ENCODE measurements around the gene DNAJC5.

The DNAJC5 gene

DNA sequence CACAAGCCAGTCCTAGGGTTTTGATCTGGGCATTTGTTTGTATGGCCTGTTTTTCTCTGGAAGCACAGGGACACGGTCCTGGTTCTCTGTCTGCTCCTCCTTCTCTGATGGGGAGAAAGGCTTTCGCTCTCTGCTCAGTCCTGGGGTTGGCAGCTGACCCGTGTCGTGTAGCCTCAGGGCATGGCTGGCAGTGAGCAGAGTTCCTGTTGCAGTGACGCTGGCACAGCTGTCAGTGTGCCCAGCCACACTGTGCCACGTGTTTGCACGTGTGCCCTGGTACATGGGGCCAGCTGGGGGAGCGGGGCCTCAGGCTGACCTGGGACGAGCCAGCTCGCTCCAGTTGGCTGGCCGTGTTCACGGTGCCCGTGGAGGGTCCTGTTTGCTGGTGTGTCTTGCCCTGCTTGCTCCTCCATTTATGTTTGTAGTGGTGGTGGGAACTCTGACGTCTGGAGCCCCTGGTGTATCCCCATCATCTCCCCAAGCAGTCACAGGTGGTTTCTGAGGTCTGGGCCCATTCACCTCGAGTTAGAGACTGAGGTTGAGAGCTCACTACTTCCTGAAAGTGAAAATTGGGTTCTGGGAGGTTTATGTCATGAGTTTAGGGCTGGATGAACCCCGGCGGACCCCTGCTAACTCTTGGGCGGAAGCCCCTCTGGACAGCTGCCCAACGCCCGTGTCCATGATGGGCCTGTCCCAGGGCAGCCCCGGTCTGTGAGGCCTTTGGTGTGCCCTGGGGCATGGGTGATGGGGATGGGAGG, 10.2 kb upstream of the DNAJC5 start:
- DNase-seq (ENCODE audit: low spot score): no peak

- DNase-seq (ENCODE audit: low spot score): no peak
Measured at GRCh38 chr20:63885264-63886053, 9.5 kb upstream of the DNAJC5 start.

- DNase-seq (ENCODE audit: low spot score): no peak
Measured at GRCh38 chr20:63886054-63886419, 8.9 kb upstream of the DNAJC5 start.

DNA sequence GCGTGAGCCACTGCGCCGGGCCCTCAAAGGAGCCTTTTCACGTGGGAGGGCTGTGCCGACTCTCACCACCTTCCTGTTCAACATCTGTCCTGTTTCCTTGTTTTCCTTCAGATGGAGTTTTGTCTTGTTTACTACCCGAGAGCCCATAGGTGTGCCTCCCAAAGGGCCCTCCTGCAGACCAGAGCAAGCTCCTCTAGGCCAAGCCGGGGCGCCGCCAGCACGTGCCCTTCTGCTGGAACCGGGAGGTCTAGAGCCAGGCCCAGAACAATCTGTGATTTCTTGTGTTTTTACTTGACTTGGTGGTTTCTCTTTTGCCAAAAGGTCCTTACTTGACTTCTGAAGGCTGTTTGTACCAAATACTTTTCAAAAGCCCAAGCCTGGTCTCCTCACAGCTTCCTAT, 8.0 kb upstream of the DNAJC5 start:
- no peak for DNase-seq (ENCODE audit: low spot score)

DNA sequence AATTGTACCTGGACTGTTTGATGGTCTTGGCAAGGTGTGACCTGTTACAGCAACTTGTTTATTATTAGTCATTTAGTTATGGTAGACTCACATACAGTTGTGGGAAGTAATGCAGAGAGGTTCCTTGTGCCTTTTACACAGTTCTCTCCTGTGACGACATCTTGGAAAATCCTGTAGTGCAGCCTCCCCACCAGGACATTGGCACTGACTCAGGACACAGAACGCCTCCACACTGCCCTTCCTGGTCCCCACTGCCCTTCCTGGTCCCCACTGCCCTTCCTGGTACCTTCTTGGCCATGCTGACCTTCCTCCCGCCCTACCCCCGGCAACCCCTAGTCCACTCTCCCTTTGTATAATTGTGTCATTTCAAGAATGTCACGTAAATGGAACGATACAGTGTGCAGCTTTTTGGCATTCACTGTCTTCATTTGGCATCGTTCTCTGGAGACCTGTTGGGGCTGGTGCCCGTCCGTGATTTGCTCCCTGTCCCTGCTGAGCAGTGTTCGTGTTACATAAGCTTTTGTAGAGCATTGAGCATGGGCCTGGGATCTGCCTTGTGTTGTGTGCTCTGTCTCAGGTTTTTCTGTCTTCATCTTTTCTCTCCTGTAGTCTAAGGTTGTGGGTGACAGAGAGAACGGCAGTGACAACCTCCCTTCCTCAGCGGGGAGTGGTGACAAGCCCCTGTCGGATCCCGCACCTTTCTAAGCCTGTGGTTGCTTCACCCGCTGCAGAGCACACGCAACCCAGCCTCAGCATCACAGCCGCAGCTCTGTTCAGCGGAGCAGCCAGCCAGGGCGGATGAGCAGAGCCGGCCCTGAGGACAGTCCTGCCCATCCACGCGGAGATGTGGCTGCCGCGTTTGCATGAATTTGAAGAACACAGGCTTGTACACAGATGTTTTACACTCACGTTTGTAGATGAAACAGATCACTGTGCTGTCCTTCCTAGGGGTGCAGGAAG, 5.4 kb upstream of the DNAJC5 start:
- DNase-seq (ENCODE audit: low spot score): no peak

DNA sequence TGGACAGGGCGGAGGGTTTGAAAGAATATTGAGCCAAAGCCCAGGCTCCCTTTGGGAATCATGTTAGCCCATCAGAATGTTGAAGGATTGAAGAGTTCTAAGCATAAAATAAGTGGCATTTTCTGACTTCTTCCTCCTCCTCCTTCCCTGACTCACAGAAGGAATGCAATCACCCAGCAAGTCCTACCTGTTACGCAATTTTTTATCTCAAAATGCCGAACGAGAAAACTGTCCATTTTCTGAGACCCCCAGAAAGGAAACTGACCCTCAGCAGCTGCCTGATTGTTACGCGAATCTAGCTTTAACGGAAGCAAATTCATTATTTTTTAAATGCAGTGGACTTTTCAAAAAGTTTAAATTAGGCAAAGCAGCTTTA, 4.7 kb upstream of the DNAJC5 start:
- DNase-seq (ENCODE audit: low spot score): no peak

DNA sequence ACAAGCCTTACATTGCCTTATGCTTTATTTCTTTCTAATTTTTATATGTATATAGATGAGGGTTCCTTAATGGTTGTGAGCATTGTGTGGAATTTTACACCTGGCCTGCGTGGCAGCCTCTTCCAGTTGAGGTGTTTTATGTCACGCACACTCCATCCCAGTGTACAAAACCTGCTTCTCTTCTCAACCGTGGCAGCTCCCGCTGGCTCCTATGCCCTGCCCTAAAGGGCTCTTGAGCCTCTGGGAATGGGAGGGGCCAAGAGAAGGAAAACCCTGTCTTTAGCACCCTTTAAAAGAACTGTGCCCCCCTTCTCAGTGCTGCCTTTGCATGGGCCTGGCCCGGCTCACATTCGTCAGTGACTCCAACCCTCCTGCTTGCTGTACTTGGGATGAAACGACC, 4.3 kb upstream of the DNAJC5 start:
- DNase-seq (ENCODE audit: low spot score): no peak

- no peak for DNase-seq (ENCODE audit: low spot score)
Measured at GRCh38 chr20:63891061-63892002, 3.6 kb upstream of the DNAJC5 start.

DNA sequence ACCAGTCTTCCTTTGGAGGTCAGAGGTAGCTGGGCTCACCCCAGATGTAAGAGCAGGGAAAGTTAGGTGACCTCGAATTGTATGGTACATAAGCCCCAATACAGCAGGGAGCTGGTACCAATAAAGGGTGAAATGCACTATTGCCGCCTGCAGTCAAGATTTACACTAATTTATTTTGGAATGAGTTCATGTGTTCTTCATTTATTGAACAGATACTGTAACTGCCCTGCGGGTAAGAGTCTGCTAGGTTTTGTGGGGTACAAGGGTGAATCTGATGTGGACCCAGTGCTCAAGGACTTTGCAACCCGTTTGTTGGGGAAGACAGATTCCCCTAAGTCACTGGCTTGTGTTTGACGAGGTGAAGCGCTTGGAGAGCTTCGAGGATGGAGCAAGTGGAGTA, 2.5 kb upstream of the DNAJC5 start:
- no peak for DNase-seq (ENCODE audit: low spot score)

- no peak for DNase-seq (ENCODE audit: low spot score)
Measured at GRCh38 chr20:63893999-63894357, 948 bp upstream of the DNAJC5 start.

- DNase-seq (ENCODE audit: low spot score): no peak
Measured at GRCh38 chr20:63895202-63895951, 451 bp downstream of the DNAJC5 start.

GRCh38 chr20:63895952-63896263, 982 bp downstream of the DNAJC5 start:
- peak; percentile 29 for DNase-seq (ENCODE audit: low spot score)

GRCh38 chr20:63896264-63897105, 1.6 kb downstream of the DNAJC5 start:
- peak; percentile 45 for DNase-seq (ENCODE audit: low spot score)

GRCh38 chr20:63897978-63898561, 3.1 kb downstream of the DNAJC5 start:
- no peak for DNase-seq (ENCODE audit: low spot score)

- DNase-seq (ENCODE audit: low spot score): no peak
Measured at GRCh38 chr20:63898882-63899558, 4.1 kb downstream of the DNAJC5 start.

DNA sequence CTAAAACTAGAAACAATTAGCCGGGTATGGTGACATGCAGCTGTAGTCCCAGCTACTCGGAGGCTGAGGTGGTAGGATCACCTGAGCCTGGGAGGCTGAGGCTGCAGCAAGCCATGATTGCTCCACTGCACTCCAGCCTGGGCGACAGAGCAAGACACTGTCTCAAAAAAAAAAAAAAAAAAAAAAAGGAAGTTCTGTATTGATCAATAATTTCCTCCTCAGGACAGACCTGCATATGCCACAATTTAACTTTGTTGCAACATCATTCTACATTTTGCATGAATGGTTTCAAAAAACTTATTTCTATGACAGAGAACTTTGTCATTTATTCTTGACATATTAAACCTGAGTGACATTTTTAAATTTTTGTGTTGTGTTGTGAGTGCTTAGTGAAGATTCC, 5.5 kb downstream of the DNAJC5 start:
- DNase-seq (ENCODE audit: low spot score): no peak

DNA sequence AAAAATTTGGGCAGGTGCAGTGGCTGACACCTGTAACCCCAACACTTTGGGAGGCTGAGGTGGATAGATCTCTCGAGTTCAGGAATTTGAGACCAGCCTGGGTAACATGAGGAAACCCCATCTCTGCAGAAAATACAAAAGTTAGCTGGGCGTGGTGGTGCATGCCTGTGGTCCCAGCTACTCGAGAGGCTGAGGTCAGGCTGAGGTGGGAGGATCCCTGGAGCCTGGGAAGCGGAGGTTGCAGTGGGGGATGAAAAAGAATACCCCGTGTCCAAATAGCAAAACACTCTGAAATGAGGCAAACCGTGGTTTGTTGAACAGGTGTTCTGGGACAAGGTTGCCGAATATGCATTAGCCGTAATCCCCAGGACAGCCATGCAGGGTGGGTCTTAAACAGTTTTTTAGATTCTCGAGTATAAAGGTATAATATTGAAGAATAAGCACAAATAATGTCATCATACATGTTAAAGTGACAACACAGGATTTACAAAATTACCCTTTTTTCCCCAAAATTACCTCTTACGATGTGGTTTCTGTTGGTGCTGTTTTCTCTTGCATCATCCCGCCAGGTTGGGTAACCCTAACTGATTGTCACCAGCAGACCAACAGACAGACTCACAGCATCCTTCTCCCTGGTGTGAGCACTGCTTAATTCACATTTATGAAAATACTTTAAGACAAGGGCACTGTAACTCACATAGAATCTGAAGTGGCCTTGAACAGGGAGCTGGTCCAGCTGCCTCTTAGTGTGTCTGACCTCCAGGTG, 9.1 kb downstream of the DNAJC5 start:
- DNase-seq (ENCODE audit: low spot score): no peak

DNA sequence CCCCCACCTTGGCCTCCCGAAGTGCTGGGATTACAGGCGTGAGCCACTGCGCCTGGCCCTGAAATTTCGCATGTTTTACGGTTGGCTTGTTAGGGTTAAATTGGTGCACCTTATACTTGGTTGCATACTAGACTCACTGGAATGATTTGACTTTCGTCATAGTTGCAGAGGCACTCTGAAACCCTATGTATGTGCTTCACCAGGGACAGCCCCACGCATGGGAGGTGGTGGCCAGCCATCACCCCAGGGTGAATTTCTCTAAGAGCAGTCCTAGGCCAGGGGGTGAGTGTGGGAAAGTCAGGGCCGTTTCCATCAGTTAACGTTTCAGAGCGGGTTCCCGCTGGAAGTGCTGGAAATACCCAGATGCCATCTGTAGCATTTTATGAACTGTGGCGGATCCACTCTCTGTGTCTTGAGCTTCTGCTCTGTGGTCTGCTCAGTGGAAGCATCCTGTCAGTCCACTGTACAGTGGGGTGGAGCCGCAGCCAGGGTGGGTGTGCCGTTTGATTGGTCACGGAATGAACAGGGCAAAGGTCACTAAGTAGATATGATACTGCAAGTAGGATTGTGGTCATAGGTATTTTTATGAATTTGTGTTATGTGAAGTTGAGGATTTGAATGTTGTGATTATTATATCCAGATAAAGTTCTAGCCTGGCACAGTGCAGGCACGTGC, 13.2 kb downstream of the DNAJC5 start:
- no peak for DNase-seq (ENCODE audit: low spot score)

Data from hepatic stellate cell (primary cell).